ENCODE measurements around the gene FOXE3.

GRCh38 chr1:47420547-47420946 is 4.5 kb downstream of the FOXE3 start:
- TF ChIP-seq CTCF (IDR thresholded peaks at IDR 0.05; ENCODE audit: insufficient read depth, low read length, poor library complexity, severe bottlenecking) (no peak), EZH2phosphoT487 (conservative IDR thresholded peaks at IDR 0.05; ENCODE audit: low read length) (no peak)
